Activated T-cell treated with anti-CD3 and anti-CD28 coated beads, Interleukin-2, amount 50 U/mL, for 24 hours (primary cell): ENCODE data around the gene CLEC20A.
A peak's percentile ranks its signal among the peaks of the same experiment; 100 is the strongest.
"Not testable (repeated sequence)": the region's sequence is repeated elsewhere in the genome, so short reads cannot be mapped to it uniquely, and the experiment has no call there.

ENCODE experiments used
- DNase-seq: peaks from one replicate; pipeline ENCODE4 v3.0.0-alpha.2; 2020
- H3K27ac Mint-ChIP-seq: 2 replicates; pipeline ENCODE4 v1.8.0; 2020; ENCODE audit warnings: mild to moderate bottlenecking, mixed read lengths
- H3K27me3 Mint-ChIP-seq: 2 replicates; pipeline ENCODE4 v1.8.0; 2020; ENCODE audit warnings: mixed read lengths
- H3K36me3 Mint-ChIP-seq: 2 replicates; pipeline ENCODE4 v1.8.0; 2020; ENCODE audit warnings: low read depth, mixed read lengths
- H3K4me1 Mint-ChIP-seq: 2 replicates; pipeline ENCODE4 v1.8.0; 2020; ENCODE audit warnings: low read depth, mixed read lengths
- H3K4me3 Mint-ChIP-seq: 2 replicates; pipeline ENCODE4 v1.8.0; 2020; ENCODE audit warnings: mild to moderate bottlenecking, moderate library complexity, mixed read lengths
- H3K9me3 Mint-ChIP-seq: 2 replicates; pipeline ENCODE4 v1.8.0; 2020; ENCODE audit warnings: mixed read lengths

Gene CLEC20A

GRCh38 chr1:178513278-178513983 is 16.7 kb upstream of the CLEC20A start:
- Mint-ChIP-seq H3K4me1 (no peaks in the 10 kb centered on the region), H3K27me3 (no peaks in the 10 kb centered on the region), H3K27ac (no peak overlapping the region), H3K4me3 (no peak overlapping the region), H3K9me3 (no peaks in the 10 kb centered on the region), H3K36me3 (no peaks in the 10 kb centered on the region)
- DNase-seq: no peak

GRCh38 chr1:178512566-178513277 is 16.0 kb upstream of the CLEC20A start, which contains the start of gene TEX35:
TSS of gene TEX35 (plus strand) at chr1:178513109. CDS start at chr1:178513189, 80 bp downstream.
- Mint-ChIP-seq H3K4me1 (no peaks in the 10 kb centered on the region), H3K27ac (no peak within 1 kb of the TSS), H3K4me3 (no peak within 1 kb of the TSS), H3K27me3 (no peaks in the 10 kb centered on the region), H3K9me3 (no peaks in the 10 kb centered on the region), H3K36me3 (no peaks in the 10 kb centered on the region)
- DNase-seq: no peak

- H3K4me3 Mint-ChIP-seq: no peak overlapping the region
Measured at GRCh38 chr1:178510155-178510554, 13.4 kb upstream of the CLEC20A start.

GRCh38 chr1:178509414-178510007 is 12.7 kb upstream of the CLEC20A start:
- Mint-ChIP-seq H3K36me3 (no peaks in the 10 kb centered on the region), H3K4me1 (no peaks in the 10 kb centered on the region)

More at GRCh38 chr1:178510155-178510554, 13.4 kb upstream of the CLEC20A start:
- Mint-ChIP-seq H3K9me3 (no peaks in the 10 kb centered on the region), H3K36me3 (no peaks in the 10 kb centered on the region), H3K27ac (no peak overlapping the region), H3K27me3 (no peaks in the 10 kb centered on the region), H3K4me1 (no peaks in the 10 kb centered on the region)
- no peak for DNase-seq

GRCh38 chr1:178506669-178507068 is 9.9 kb upstream of the CLEC20A start:
- Mint-ChIP-seq H3K9me3 (no peaks in the 10 kb centered on the region), H3K36me3 (no peaks in the 10 kb centered on the region), H3K27me3 (peaks cover 4% of the 10 kb centered on the region), H3K4me3 (no peak overlapping the region), H3K4me1 (no peaks in the 10 kb centered on the region), H3K27ac (no peak overlapping the region)
- no peak for DNase-seq

More at GRCh38 chr1:178509414-178510007, 12.7 kb upstream of the CLEC20A start:
- Mint-ChIP-seq H3K9me3 (no peaks in the 10 kb centered on the region), H3K27ac (no peak overlapping the region), H3K27me3 (no peaks in the 10 kb centered on the region), H3K4me3 (no peak overlapping the region)
- no peak for DNase-seq

- Mint-ChIP-seq H3K9me3 (no peaks in the 10 kb centered on the region), H3K4me3 (no peak overlapping the region), H3K36me3 (no peaks in the 10 kb centered on the region), H3K27ac (no peak overlapping the region), H3K4me1 (no peaks in the 10 kb centered on the region), H3K27me3 (peaks cover 4% of the 10 kb centered on the region)
- no peak for DNase-seq
Measured at GRCh38 chr1:178506177-178506576, 9.4 kb upstream of the CLEC20A start.

- Mint-ChIP-seq H3K9me3 (no peaks in the 10 kb centered on the region), H3K4me1 (no peaks in the 10 kb centered on the region), H3K4me3 (no peak overlapping the region), H3K27me3 (peaks cover 4% of the 10 kb centered on the region), H3K27ac (no peak overlapping the region), H3K36me3 (no peaks in the 10 kb centered on the region)
- no peak for DNase-seq
Measured at GRCh38 chr1:178504286-178504685, 7.5 kb upstream of the CLEC20A start.

- no peak overlapping the region for H3K4me3 Mint-ChIP-seq
- no peaks in the 10 kb centered on the region for H3K36me3 Mint-ChIP-seq
- H3K27ac Mint-ChIP-seq: no peak overlapping the region
- no peaks in the 10 kb centered on the region for H3K9me3 Mint-ChIP-seq
- no peak for DNase-seq
- no peaks in the 10 kb centered on the region for H3K4me1 Mint-ChIP-seq
- peaks cover 4% of the 10 kb centered on the region for H3K27me3 Mint-ChIP-seq
Measured at GRCh38 chr1:178503849-178504248, 7.1 kb upstream of the CLEC20A start.

- not testable (repeated sequence) for DNase-seq, H3K36me3 Mint-ChIP-seq
Measured at GRCh38 chr1:178503316-178503715, 6.6 kb upstream of the CLEC20A start.

GRCh38 chr1:178502856-178503255 is 6.1 kb upstream of the CLEC20A start:
- Mint-ChIP-seq H3K9me3 (no peaks in the 10 kb centered on the region), H3K27ac (no peak overlapping the region), H3K27me3 (peaks cover 4% of the 10 kb centered on the region), H3K4me1 (no peaks in the 10 kb centered on the region), H3K4me3 (no peak overlapping the region), H3K36me3 (no peaks in the 10 kb centered on the region)
- no peak for DNase-seq

More at GRCh38 chr1:178503316-178503715, 6.6 kb upstream of the CLEC20A start:
- not testable (repeated sequence) for H3K4me3 Mint-ChIP-seq, H3K9me3 Mint-ChIP-seq, H3K27ac Mint-ChIP-seq, H3K27me3 Mint-ChIP-seq, H3K4me1 Mint-ChIP-seq

GRCh38 chr1:178502330-178502714 is 5.6 kb upstream of the CLEC20A start:
- Mint-ChIP-seq H3K4me3 (no peak overlapping the region), H3K4me1 (no peaks in the 10 kb centered on the region), H3K27me3 (peaks cover 4% of the 10 kb centered on the region), H3K36me3 (no peaks in the 10 kb centered on the region), H3K9me3 (no peaks in the 10 kb centered on the region), H3K27ac (no peak overlapping the region)
- no peak for DNase-seq

GRCh38 chr1:178501705-178502329 is 5.1 kb upstream of the CLEC20A start:
- no peak overlapping the region for H3K27ac Mint-ChIP-seq
- no peaks in the 10 kb centered on the region for H3K36me3 Mint-ChIP-seq
- DNase-seq: peak; percentile 62
- H3K9me3 Mint-ChIP-seq: no peaks in the 10 kb centered on the region
- H3K4me3 Mint-ChIP-seq: no peak overlapping the region
- H3K27me3 Mint-ChIP-seq: peaks cover 4% of the 10 kb centered on the region
- H3K4me1 Mint-ChIP-seq: no peaks in the 10 kb centered on the region

- Mint-ChIP-seq H3K27ac (no peak overlapping the region), H3K9me3 (no peaks in the 10 kb centered on the region), H3K4me1 (no peaks in the 10 kb centered on the region), H3K36me3 (no peaks in the 10 kb centered on the region), H3K4me3 (no peak overlapping the region), H3K27me3 (peaks cover 4% of the 10 kb centered on the region)
- DNase-seq: no peak
Measured at GRCh38 chr1:178500936-178501554, 4.3 kb upstream of the CLEC20A start.

- Mint-ChIP-seq H3K27me3 (peaks cover 4% of the 10 kb centered on the region), H3K9me3 (no peaks in the 10 kb centered on the region), H3K36me3 (no peaks in the 10 kb centered on the region), H3K4me3 (no peak overlapping the region), H3K27ac (no peak overlapping the region), H3K4me1 (no peaks in the 10 kb centered on the region)
- DNase-seq: no peak
Measured at GRCh38 chr1:178500091-178500770, 3.5 kb upstream of the CLEC20A start.
